ENCODE results near the gene NEUROD2.

NEUROD2 gene

GRCh38 chr17:39625198-39625785 is 17.6 kb upstream of the NEUROD2 start:
- Histone ChIP-seq H3K27ac (no peak overlapping the region), H3K4me3 (ENCODE audit: low read depth, low read length) (no peak overlapping the region), H3K9me3 (ENCODE audit: severe bottlenecking) (no peaks in the 10 kb centered on the region), H3K27me3 (ENCODE audit: insufficient read depth, low read depth, severe bottlenecking) (peaks cover 4% of the 10 kb centered on the region), H3K36me3 (no peaks in the 10 kb centered on the region)
- no peak for DNase-seq
- TF ChIP-seq CTCF (IDR thresholded peaks at IDR 0.05; ENCODE audit: low read depth, low read length) = no peak

- peaks cover 9% of the 10 kb centered on the region for H3K27me3 ChIP-seq (ENCODE audit: insufficient read depth, low read depth, severe bottlenecking)
- H3K27ac ChIP-seq = no peak overlapping the region
Observed at GRCh38 chr17:39624313-39624712, 16.6 kb upstream of the NEUROD2 start.

DNA sequence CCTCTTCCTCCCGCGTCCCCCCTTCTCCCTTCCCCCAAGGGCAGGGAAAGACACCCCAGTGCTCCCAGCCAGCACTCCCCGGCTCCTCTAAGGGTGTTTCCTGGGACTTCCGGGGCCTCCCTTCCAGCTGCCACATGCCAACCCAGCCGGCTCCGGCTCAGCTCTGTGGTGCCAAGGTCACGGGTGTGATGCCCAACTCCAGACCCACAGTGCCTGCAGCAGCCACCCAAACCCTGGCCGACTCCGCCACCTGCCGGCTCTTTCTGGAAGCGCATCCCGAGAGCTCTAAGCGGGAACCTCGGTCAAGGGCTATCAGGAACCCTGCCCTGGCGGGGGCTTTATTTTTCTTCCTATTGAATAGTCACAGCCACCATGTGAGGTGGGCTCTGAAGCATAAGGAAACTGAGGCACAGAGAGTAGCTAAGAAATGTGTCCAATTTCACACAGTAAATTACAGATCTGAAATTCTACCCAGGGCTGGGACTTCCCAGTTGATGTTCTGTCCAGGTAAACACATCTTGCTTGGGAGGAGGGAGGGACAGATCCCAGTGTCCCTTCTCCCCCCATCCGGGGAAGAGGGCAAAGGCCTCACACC is 15.7 kb upstream of the NEUROD2 start:
- H3K27me3 ChIP-seq (ENCODE audit: insufficient read depth, low read depth, severe bottlenecking) = peaks cover 17% of the 10 kb centered on the region
- no peak overlapping the region for H3K27ac ChIP-seq
- TF ChIP-seq CTCF (IDR thresholded peaks at IDR 0.05; ENCODE audit: low read depth, low read length) = peak; percentile 94
- no peak overlapping the region for H3K4me3 ChIP-seq (ENCODE audit: low read depth, low read length)
- DNase-seq = peak; percentile 91
- no peaks in the 10 kb centered on the region for H3K9me3 ChIP-seq (ENCODE audit: severe bottlenecking)
- H3K36me3 ChIP-seq = no peaks in the 10 kb centered on the region

More at GRCh38 chr17:39624313-39624712, 16.6 kb upstream of the NEUROD2 start:
- Histone ChIP-seq H3K4me3 (ENCODE audit: low read depth, low read length) (no peak overlapping the region), H3K9me3 (ENCODE audit: severe bottlenecking) (no peaks in the 10 kb centered on the region), H3K36me3 (no peaks in the 10 kb centered on the region)
- no peak for DNase-seq
- TF ChIP-seq CTCF (IDR thresholded peaks at IDR 0.05; ENCODE audit: low read depth, low read length) = no peak

DNA sequence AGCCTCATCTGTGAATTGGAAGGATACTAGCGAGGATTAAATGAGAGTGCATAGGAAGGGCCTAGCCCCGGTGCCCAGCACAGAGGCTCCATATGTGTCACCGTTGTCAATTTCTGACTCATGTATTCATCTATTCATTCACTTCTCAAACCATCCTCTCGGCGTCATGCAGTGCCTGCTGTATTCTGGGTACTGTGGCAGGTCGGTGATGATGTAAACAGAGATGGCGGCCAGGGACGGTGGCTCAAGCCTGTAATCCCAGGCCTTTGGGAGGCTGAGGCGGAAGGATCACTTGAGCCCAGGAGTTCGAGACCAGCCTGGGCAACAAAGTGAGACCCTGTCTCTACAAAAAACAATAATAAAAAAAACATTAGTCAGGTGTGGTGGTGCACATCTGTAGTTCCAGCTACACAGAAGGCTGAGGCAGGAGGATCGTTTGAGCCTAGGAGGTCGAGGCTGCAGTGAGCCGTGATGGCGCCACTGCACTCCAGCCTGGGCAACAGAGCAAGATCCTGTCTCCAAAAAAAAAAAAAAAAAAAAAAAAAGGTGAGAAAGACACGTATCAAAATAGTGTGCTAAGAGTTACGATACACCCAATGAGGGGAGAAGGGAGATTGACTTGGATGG is 14.8 kb upstream of the NEUROD2 start:
- no peak overlapping the region for H3K4me3 ChIP-seq (ENCODE audit: low read depth, low read length)
- no peak for TF ChIP-seq CTCF (IDR thresholded peaks at IDR 0.05; ENCODE audit: low read depth, low read length)
- DNase-seq = no peak
- no peaks in the 10 kb centered on the region for H3K36me3 ChIP-seq
- H3K9me3 ChIP-seq (ENCODE audit: severe bottlenecking) = no peaks in the 10 kb centered on the region
- no peak overlapping the region for H3K27ac ChIP-seq
- peaks cover 18% of the 10 kb centered on the region for H3K27me3 ChIP-seq (ENCODE audit: insufficient read depth, low read depth, severe bottlenecking)

DNA sequence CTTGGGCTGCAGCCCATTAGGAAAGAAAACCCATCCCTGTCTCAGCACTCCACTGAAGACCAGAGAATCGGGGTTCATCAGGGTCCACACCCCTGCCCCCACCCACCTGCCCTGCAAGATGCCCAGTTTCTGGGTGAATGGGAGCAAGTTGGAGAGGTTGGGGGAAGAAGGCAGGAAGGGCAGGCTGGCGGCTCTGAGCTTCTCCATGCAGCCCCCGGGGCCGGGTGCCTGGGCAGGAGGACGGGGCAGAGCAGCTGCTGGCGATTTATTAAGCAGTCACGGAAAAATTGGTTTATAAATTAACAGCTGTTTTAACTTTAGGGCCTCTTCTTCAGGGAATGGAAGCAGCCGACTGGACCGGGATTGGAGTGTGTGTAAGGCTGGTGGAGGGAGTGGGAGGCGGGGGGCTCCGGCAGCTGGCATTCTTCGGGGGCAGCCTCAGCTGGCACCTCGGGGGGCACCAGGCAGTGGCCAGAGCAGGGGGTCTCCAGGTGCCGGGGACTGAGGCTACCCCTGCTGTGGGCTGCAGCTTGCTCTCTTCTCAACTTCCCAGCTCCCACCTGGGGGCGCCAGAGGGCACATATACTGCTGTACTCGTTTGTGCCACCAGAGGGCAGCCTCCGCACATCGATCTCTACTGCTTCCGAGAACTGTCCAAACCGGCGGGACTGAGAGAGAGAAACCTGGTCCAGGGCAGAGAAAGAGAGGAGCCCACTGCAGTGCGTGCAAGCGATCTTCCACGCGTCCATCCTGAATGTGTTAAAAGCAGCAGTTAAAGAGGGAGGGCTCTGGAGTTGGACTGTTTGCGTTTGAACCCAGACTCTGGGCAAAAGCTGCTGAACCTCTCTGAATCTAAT is 14.0 kb upstream of the NEUROD2 start:
- DNase-seq = peak; percentile 91
- Histone ChIP-seq H3K27ac (no peak overlapping the region), H3K36me3 (no peaks in the 10 kb centered on the region), H3K4me3 (ENCODE audit: low read depth, low read length) (no peak overlapping the region), H3K9me3 (ENCODE audit: severe bottlenecking) (no peaks in the 10 kb centered on the region), H3K27me3 (ENCODE audit: insufficient read depth, low read depth, severe bottlenecking) (peaks cover 25% of the 10 kb centered on the region)
- peak; percentile 100 for TF ChIP-seq CTCF (IDR thresholded peaks at IDR 0.05; ENCODE audit: low read depth, low read length)
